Hepatocyte (in vitro differentiated cells): ENCODE measurements around the gene RTN4RL2. TPM values are rescaled to one million over a fixed set of nuclear protein-coding genes. Genes with fewer than 3 reads are reported as not detected.

Experiments used
- DNase-seq: peaks from one replicate; pipeline ENCODE4 v3.0.0-alpha.2; 2016; ENCODE audit warnings: low spot score
- H2AFZ ChIP-seq: fragments of 200-600 bp; sonication (generic); 2 replicates; pipeline ENCODE4 v1.6.0; 2016; ENCODE audit warnings: antibody characterized with exemption, mild to moderate bottlenecking
- H3K27ac ChIP-seq: fragments of 200-600 bp; sonication (generic); 2 replicates; pipeline ENCODE4 v1.5.1; 2016; ENCODE audit warnings: mild to moderate bottlenecking
- H3K27me3 ChIP-seq: fragments of 200-600 bp; sonication (generic); 2 replicates; pipeline ENCODE4 v1.6.1; 2016
- H3K36me3 ChIP-seq: fragments of 200-600 bp; sonication (generic); replicated peaks from 2 replicates; pipeline ENCODE4 v1.5.1; 2016; ENCODE audit warnings: low read depth; ENCODE audit not compliant: insufficient read depth
- H3K4me1 ChIP-seq: fragments of 200-600 bp; sonication (generic); 2 replicates; pipeline ENCODE4 v1.5.1; 2016; ENCODE audit warnings: mild to moderate bottlenecking, moderate library complexity; ENCODE audit not compliant: insufficient read depth
- H3K4me2 ChIP-seq: fragments of 200-600 bp; sonication (generic); 2 replicates; pipeline ENCODE4 v1.6.0; 2016
- H3K4me3 ChIP-seq: fragments of 200-600 bp; sonication (generic); 2 replicates; pipeline ENCODE4 v1.5.1; 2016; ENCODE audit warnings: mild to moderate bottlenecking
- H3K79me2 ChIP-seq: fragments of 200-600 bp; sonication (generic); 2 replicates; pipeline ENCODE4 v1.6.0; 2017; ENCODE audit warnings: mild to moderate bottlenecking
- H3K9me2 ChIP-seq: fragments of 200-600 bp; sonication (generic); replicated peaks from 2 replicates; pipeline ENCODE4 v1.6.0; 2017; ENCODE audit warnings: mild to moderate bottlenecking; ENCODE audit not compliant: insufficient read depth
- H3K9me3 ChIP-seq: fragments of 200-600 bp; sonication (generic); 2 replicates; pipeline ENCODE4 v1.5.1; 2016; ENCODE audit warnings: low read depth, mild to moderate bottlenecking
- H4K20me1 ChIP-seq: fragments of 200-600 bp; sonication (generic); 2 replicates; pipeline ENCODE4 v1.6.0; 2016; ENCODE audit warnings: mild to moderate bottlenecking; ENCODE audit not compliant: insufficient read depth, poor library complexity, severe bottlenecking
- EZH2 ChIP-seq: fragments of 200-600 bp; sonication (generic); IDR thresholded peaks from 2 replicates; pipeline ENCODE4 v1.6.1; 2016; ENCODE audit warnings: antibody characterized with exemption, mild to moderate bottlenecking, borderline replicate concordance
- EZH2phosphoT487 ChIP-seq: fragments of 200-600 bp; sonication (generic); IDR thresholded peaks from one replicate; pipeline ENCODE4 v1.6.1; 2018; ENCODE audit warnings: antibody characterized with exemption, mild to moderate bottlenecking, low read depth, moderate library complexity; ENCODE audit not compliant: unreplicated experiment, severe bottlenecking
- WGBS: methylation state at CpG from one replicate; pipeline ENCODE4 v1.1.6; 2016; ENCODE audit warnings: low lambda C conversion rate; ENCODE audit errors: missing lambda C conversion rate; 5-methylcytosine and 5-hydroxymethylcytosine counted together
- polyA plus RNA-seq: library from polyadenylated mRNA; unstranded; fragments of >200 nt; fragmentation: Nextera tagmentation; extraction: Ambion mirVana; gene quantifications from 2 replicates; pipeline ENCODE4 v1.2.1, GENCODE V29; 2016
- total RNA-seq: library from RNA; depleted of rRNA; stranded (reverse); fragments of >200 nt; gene quantifications from 2 replicates; pipeline ENCODE4 v1.2.3, GENCODE V29; 2014
- TF ChIP-seq, protein P1 (sequence below): fragments of 200-600 bp; sonication (generic); IDR thresholded peaks from 2 replicates; pipeline ENCODE4 v1.5.1; 2016; ENCODE audit warnings: antibody characterized with exemption, mild to moderate bottlenecking; ENCODE audit not compliant: poor library complexity

Gene RTN4RL2
- total and polyA plus RNA-seq, 2 experiments from 2014 or later, result 2.4 to 10.6 TPM

DNA sequence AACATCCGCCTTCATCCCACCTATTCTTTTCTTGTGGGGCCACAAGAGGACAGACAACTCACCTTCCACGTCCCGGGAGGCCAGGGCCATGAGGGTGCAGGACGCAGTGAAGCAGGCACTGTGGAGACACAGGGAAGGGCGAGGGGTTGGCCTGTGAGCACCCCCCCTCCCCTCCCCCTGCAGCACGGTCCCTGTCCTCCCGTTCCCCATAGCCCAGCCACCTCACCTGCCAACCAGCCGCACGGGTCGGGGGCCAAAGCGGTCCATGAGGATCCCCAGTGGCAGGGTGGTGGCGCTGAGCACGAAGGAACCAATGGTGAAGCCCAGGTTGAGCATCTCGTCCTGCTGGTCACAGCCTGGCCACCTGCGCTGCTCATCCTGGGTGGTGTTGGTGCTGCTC, 40.6 kb downstream of the RTN4RL2 start:
- H3K4me1 ChIP-seq, result peaks cover 31% of the 10 kb centered on the region

DNA sequence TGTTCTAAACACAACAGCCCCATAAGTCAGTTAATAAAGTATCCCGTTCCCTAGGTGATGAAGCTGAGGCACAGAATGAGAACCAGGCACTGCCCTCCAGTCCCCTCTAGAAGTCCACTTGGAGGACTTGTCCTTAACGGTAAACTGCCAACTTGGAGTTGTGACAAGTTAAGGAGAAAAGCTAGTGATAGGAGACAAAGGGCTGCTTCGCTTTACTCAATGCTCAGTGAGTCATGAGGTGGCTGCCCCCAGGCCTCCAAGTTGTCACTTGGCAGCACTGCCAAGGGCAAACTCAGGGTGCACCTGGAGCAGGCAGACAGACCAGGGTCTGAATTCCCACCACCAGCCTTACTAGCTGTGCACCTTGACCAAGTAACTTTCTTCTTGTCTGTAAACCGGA, 41.6 kb downstream of the RTN4RL2 start:
- Histone ChIP-seq H3K9me3 (no peaks in the 10 kb centered on the region), H3K9me2 (no peaks in the 10 kb centered on the region), H3K4me1 (peaks cover 31% of the 10 kb centered on the region), H3K27ac (no peak overlapping the region), H3K79me2 (no peaks in the 10 kb centered on the region), H2AFZ (no peak overlapping the region), H3K36me3 (no peaks in the 10 kb centered on the region), H3K4me3 (no peak overlapping the region), H4K20me1 (no peaks in the 10 kb centered on the region), H3K27me3 (no peaks in the 10 kb centered on the region), H3K4me2 (no peak overlapping the region)
- TF ChIP-seq, protein P1, sequence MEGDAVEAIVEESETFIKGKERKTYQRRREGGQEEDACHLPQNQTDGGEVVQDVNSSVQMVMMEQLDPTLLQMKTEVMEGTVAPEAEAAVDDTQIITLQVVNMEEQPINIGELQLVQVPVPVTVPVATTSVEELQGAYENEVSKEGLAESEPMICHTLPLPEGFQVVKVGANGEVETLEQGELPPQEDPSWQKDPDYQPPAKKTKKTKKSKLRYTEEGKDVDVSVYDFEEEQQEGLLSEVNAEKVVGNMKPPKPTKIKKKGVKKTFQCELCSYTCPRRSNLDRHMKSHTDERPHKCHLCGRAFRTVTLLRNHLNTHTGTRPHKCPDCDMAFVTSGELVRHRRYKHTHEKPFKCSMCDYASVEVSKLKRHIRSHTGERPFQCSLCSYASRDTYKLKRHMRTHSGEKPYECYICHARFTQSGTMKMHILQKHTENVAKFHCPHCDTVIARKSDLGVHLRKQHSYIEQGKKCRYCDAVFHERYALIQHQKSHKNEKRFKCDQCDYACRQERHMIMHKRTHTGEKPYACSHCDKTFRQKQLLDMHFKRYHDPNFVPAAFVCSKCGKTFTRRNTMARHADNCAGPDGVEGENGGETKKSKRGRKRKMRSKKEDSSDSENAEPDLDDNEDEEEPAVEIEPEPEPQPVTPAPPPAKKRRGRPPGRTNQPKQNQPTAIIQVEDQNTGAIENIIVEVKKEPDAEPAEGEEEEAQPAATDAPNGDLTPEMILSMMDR, result no peak
- TF ChIP-seq EZH2phosphoT487 (no peak), EZH2 (no peak)
- no peak for DNase-seq
- 79% methylated on average over 4 of the region's 4 CpGs for WGBS

More for the DNA sequence above, 40.6 kb downstream of the RTN4RL2 start:
- H3K27ac ChIP-seq, result no peak overlapping the region
- no peaks in the 10 kb centered on the region for H3K79me2 ChIP-seq
- no peaks in the 10 kb centered on the region for H3K27me3 ChIP-seq
- H2AFZ ChIP-seq, result no peak overlapping the region
- no peaks in the 10 kb centered on the region for H3K36me3 ChIP-seq
- no peak overlapping the region for H3K4me3 ChIP-seq
- no peaks in the 10 kb centered on the region for H3K9me3 ChIP-seq
- whole genome bisulfite sequencing, result 91% methylated on average over 14 of the region's 15 CpGs
- H4K20me1 ChIP-seq, result no peaks in the 10 kb centered on the region
- no peaks in the 10 kb centered on the region for H3K9me2 ChIP-seq
- no peak for TF ChIP-seq EZH2phosphoT487
- TF ChIP-seq, protein P1, result no peak
- no peak for TF ChIP-seq EZH2
- DNase-seq, result no peak
- no peak overlapping the region for H3K4me2 ChIP-seq

DNA sequence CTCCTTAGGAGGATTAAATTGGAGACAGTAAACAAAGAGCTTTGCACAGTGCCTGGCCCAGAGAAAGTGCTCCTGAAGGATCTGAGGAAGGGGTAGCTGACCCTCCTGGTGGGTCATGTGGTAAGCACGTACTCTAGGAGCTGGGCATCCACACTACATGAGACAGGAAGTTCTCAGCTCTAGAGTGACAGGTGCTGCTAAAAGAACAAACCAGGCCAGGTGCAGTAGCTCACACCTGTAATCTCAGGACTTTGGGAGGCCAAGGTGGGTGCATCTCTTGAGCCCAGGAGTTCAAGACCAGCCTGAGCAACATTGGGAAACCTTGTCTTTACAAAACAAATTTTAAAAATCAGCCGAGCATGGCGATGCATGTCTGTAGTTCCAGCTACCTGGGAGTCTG, 42.0 kb downstream of the RTN4RL2 start:
- Histone ChIP-seq H3K4me1 (peaks cover 28% of the 10 kb centered on the region), H3K9me3 (no peaks in the 10 kb centered on the region), H3K36me3 (no peaks in the 10 kb centered on the region), H3K27me3 (no peaks in the 10 kb centered on the region), H4K20me1 (no peaks in the 10 kb centered on the region), H3K9me2 (no peaks in the 10 kb centered on the region), H3K4me3 (no peak overlapping the region), H2AFZ (no peak overlapping the region), H3K79me2 (no peaks in the 10 kb centered on the region), H3K27ac (no peak overlapping the region), H3K4me2 (no peak overlapping the region)
- WGBS, result 92% methylated on average over 3 of the region's 3 CpGs
- TF ChIP-seq, protein P1, result no peak
- TF ChIP-seq EZH2phosphoT487 (no peak), EZH2 (no peak)
- no peak for DNase-seq

DNA sequence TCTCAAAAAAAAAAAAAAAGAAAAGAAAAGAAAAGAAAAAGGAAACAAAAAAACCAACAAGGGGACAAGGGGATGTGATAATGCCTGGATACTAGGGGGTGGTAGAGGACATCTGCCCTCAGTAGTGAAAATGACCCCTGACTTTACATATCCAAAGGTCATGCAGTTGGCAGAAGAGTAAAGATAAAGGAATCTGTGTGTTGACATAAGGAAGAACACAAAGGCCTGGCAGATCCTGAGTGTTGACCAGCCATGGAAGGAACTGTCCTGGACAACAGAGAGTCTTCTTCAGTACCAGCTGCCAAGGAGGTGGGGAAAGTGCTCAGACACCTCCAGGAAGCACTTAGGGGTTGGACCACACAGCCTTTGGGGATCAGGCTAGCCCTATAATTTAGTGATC, 42.5 kb downstream of the RTN4RL2 start:
- Histone ChIP-seq H3K4me2 (no peak overlapping the region), H3K79me2 (no peaks in the 10 kb centered on the region), H3K27ac (no peak overlapping the region), H3K9me2 (no peaks in the 10 kb centered on the region), H2AFZ (no peak overlapping the region), H3K4me3 (no peak overlapping the region), H3K27me3 (no peaks in the 10 kb centered on the region), H3K4me1 (peaks cover 25% of the 10 kb centered on the region), H4K20me1 (no peaks in the 10 kb centered on the region), H3K9me3 (no peaks in the 10 kb centered on the region), H3K36me3 (no peaks in the 10 kb centered on the region)
- TF ChIP-seq EZH2phosphoT487 (no peak), EZH2 (no peak)
- TF ChIP-seq, protein P1, result no peak
- DNase-seq, result no peak
